ENCODE results near the gene KRTAP25-1.

- TF ChIP-seq CTCF (IDR thresholded peaks at IDR 0.05) (no peak), POLR2A (IDR thresholded peaks at IDR 0.05) (no peak)
Measured at GRCh38 chr21:30337276-30337744, 48.0 kb upstream of the KRTAP25-1 start, which contains the start of gene KRTAP27-1.
